GM18909 (cell line): Measurements from ENCODE around the gene ZNF385B.
"Not testable (repeated sequence)": the region's sequence is repeated elsewhere in the genome, so short reads cannot be mapped to it uniquely, and the experiment has no call there.

ENCODE experiments used
- ATAC-seq: cut with Tn5 transposase; IDR thresholded peaks from one replicate; pipeline ENCODE4 v1.9.1; 2021; ENCODE audit warnings: mild to moderate bottlenecking; ENCODE audit not compliant: unreplicated experiment, poor library complexity

Gene ZNF385B

DNA sequence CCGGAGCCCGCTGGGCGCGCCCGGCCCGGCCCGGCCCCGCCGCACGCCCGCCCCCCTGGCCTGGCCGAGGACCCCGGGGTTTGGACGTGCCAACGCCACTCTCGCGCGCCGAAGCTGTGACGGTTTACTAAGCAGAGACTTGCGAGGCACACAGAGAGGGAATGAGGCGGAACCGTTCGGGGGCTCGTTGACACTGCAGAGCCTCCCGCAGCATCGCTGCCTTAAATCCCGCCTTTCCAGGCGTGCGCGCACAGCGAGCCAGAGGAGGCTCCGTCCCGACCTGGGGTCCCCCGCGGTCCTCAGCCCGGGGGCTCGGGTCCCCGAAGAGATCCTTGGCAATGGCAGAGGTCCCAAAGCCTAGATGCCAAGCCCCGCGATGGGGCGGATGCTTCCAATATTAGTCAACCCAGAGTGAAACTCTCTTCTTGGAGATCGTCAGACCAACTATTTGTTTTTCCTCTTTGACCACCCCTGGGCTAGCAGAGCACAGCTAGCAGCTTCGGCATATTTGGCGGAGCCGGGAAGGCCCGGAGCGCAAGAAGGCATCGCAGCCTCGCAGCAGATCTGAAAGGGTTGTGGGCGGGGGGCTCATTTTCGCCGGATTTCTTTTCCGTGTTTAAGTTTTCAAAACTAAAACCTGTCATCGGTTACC lies at the start of gene ZNF385B:
Gene ZNF385B (minus strand): TSS at position 197 of the 652 bp plus-strand sequence.
- ATAC-seq, result peak; percentile 30

DNA sequence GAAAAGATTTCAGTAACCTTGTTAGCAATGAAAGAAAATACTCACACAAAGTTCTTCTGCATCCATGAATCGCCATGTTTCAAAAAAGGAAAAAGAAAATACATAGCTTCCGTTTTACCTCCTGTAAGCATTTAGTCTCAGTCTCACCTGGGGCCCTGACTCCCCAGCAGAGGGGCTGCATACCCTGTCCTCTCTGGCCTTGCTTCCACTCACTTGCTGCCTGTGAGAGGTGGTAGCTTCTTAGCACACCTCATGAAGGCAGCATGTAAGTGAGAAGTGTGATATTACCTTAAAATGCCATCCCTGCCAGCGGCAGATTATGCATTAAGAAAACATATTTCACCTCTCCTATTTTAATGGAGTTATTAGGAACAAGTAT lies 49.3 kb upstream of the ZNF385B start:
- ATAC-seq, result no peak

DNA sequence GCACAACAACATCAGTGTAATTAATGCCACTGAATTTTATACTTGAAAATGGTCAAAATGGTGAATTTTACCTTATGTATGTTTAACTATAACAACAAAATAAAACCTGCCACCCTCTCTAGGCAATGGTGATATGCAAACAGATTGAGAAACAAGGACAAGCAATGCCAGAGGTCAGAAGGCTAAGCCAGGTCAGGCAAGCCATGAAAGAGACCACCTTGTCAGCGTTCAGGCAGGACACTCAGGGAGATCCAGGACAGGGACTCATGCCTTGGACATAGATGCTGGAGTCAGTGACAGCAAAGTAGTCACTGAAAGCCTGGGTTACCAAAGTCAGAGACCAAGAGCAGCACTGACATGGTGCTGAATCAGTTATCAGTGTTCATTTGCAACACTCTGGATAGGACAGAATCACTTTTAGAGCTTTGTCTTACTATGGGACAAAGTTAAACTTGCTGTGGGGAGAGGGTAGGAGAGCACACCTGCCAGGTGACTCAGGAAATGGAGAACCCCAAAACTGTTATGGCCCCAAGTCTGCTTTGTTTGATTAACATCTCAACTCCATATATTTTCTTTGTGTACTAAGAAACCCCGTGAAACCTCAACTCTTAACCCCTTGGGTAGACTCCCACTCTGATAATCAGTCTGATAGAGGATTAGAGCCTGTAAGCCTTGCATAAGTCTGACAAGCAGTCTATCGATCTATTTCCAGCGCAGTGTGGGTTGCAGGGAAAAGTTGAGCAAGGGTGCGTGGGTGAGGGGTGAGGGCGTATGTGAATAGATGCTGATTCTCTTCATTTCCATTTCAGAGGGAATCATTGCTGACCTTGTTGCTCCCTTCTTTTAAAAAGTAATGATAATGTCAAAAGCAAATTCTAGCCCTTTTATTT lies 48.7 kb upstream of the ZNF385B start:
- no peak for ATAC-seq

DNA sequence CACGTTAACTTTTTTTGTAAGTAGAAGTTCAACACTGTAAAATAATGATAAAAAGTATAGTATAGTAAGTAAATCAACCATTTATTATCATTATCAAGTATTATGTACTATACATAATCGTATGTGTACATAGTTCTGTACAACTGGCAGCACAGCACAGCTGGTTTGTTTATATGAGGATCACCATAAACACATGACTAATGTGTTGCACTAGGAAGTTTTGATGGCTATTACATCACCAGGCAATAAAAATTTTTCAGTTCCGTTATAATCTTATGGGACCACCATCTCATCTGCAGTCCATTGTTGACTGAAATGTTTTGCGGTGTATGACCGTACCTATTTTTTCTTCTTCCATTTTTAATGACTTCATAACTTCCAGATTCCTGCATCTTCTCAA lies 39.2 kb upstream of the ZNF385B start:
- no peak for ATAC-seq

GRCh38 chr2:179899666-179900065 lies 38.3 kb upstream of the ZNF385B start:
- no peak for ATAC-seq

DNA sequence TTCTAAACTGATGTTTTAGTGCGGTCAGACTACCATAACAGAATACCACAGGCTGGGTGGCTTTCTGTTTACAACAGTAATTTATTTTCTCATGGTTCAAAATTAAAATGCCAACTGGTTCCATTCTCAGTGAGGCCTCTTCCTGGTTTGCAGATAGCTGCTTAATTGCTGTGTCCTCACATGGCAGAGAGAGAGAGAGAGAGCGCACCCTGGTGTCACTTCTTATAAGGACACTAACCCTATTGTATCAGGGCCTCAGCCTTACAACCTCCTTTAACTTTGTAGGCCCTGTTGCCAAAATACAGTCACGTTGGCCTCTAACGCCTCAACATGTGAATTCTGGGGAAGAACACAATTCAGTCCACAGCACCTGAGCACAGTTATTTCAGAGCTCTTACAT lies 37.5 kb upstream of the ZNF385B start:
- peak; percentile 85 for ATAC-seq

DNA sequence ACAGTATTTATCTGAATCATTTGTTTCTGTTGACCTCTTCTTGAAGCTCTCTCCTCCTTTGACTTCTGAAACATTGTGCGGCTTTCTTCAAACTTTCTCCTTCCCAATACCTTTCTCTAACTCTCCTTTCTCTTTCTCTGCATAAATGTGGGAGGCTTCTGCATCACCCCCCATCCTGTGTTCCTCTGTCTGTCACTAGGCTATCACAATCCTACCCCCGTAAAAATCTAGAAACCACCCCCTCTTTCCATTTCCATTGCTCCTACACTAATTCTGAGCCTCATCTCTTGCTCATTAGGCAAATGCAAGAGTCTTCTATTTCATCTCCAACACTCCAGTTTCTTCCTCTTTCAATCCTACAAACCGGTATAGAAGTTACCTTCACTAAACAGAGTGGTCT lies 32.2 kb upstream of the ZNF385B start:
- no peak for ATAC-seq

DNA sequence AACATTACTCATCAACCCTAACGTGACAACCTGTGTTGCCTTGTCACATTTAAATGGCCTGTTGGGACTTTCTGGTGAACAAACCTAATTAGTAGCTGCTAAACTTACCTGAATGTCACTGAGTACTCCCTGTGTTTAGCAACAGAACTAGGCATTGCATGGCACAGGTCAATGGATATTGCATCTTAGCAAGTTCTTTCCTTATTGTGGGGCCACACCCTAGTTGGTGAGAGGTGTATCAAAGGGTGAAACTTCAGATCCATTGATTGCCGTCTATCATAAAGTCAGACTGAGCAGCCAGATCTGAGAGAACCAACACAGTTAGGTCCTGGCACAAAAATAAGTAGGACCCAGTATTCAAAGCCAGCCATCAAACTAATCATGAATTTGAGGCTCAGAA lies 29.8 kb upstream of the ZNF385B start:
- ATAC-seq, result no peak

GRCh38 chr2:179890666-179891065 lies 29.3 kb upstream of the ZNF385B start:
- no peak for ATAC-seq

GRCh38 chr2:179888642-179889041 lies 27.2 kb upstream of the ZNF385B start:
- ATAC-seq, result not testable (repeated sequence)

DNA sequence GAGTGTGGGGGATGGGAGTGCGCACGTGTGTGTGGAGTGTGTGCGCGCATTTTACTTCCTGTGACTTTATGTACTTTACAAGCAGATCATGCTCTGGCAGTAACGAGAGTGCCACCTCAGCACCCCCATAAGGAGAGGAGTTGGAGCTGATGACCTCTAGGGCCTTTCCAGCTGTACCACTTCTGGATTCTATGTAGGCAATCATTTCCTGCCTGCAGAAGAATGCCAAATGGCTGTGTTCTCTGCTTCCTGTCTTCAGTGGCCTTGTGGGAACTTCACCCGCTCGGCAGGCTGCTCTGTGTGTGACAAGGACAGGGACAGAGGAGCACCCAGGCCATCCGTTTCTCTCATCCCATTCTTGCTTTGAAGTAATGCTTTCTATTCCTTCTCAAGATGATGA lies 22.8 kb upstream of the ZNF385B start:
- no peak for ATAC-seq

DNA sequence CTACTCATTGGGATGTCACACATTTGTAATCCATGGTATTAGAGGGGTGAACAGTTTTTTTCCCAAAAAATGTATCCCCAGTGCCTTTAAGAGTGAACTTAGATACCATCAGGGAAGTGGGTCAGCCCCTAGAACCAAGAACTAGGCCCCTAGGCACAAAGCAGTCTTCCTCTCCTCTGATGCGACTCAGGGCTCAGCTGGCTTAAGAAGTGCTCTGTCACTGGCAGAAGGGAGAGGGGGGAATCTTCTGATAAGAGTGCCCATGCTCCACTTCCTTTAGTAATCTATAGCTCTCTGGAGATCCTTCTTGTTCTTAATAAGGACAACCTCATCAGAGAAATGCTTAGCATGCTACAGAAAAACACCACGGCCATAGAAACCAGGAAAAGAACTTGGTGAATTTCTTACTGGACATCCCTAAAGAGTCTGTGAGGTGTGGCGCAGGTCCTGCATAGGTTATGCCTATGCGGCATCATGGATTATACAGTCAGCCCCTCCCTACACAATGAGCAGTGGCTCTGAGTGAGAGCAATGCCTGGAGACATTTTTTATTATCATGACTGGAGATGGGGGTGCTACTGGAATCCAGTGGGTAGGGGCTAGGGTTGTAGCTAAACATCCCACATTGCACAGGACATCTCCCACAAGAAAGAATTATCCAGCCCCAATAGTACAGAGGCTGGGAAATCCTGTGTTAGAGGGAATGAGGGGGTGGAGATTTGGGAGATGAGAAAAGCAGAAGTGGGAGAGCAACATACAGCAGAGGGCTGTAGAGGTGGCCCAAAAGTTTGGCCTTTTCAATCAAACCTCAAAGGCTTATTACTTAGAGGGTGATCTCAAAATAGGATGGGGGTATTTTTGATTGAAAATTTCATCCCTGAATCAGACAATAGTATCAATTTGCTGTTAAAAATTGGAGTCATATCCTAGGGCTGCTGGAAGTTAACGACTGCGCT lies 21.7 kb upstream of the ZNF385B start:
- no peak for ATAC-seq

GRCh38 chr2:179877601-179878364 lies 16.4 kb upstream of the ZNF385B start:
- ATAC-seq, result no peak

DNA sequence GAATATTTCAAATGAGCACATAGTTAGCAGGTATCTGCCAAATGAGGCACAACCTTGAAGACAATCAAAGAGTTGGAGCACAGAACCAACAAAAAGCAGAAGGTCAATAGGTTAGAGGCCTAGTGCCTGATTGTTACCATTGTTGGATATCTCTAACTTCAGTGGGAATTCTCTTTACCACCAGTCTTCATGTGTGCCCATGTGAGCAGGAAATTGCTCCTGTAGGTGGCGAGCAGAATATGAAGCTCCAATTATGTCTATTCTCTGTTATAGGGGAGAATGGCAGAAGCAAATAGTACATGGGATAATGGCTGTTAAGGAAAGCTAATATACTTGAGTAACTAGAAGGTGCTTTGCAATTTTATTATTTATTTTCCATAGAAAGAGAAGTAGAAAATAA lies 14.9 kb upstream of the ZNF385B start:
- no peak for ATAC-seq

DNA sequence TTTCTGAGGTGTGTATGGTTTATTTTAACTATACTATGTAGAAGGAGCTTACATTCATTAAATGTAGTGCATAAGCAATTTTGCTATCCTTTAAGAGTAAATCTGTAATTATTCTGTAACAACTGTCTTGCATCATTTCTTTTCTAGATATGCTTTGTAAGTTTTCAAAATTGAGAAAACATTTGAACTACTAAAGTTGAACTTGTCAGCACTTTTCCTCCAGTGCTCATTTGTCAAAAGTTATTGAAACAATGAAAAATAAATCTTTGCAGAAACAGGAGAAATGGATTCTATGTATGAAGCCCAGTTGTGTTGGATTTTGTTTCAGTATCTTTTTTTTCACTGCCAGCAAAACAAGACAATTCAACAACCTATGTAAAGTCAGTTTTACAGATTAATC lies 14.5 kb upstream of the ZNF385B start:
- ATAC-seq, result no peak

DNA sequence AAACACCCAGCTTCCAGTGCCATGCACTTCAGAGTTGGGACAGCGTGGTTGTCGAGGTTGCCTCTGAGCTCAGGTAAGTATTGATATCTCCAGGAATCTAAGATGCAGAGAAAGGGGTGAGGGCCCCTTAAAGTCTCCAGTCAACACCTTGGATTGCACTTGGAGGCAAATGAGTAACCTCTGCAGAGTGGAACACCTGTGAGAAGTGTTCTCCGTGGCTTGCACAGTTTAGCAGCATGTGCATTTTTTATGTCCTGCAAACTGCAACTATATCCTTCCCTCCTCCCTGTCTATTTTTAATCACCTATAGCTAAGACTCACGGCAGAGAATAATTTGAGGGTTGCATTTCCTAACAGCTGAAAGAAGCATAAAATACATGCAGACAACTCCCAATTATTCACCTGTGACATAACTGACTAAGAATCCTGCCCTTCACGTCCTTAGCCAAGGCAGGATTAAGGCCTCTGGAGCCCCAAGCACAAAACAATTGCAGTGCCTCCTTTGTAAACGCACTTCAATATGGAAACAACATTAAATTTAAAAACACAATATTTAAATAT lies 1.6 kb upstream of the ZNF385B start:
- ATAC-seq, result no peak

DNA sequence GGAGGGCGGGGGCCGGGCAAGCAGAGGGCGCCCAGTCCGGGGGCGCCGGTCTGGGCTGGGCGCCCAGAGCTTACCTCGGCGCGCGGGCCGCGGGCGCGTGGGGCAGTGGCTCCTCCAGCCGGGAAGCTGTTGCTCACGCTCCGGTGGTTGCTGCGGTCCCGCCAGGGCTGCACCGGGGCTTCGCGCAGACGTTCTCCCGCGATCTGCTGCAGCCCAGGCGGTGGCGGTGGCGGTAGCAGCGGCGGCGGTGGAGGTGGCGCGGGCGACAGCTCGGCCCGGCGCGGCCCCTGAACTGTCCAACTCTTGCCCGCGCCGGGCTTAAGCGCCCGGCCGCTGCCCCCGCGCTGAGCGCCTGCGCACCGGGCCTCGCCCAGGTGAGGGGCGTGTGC lies 391 bp downstream of the ZNF385B start:
- peak; percentile 62 for ATAC-seq

DNA sequence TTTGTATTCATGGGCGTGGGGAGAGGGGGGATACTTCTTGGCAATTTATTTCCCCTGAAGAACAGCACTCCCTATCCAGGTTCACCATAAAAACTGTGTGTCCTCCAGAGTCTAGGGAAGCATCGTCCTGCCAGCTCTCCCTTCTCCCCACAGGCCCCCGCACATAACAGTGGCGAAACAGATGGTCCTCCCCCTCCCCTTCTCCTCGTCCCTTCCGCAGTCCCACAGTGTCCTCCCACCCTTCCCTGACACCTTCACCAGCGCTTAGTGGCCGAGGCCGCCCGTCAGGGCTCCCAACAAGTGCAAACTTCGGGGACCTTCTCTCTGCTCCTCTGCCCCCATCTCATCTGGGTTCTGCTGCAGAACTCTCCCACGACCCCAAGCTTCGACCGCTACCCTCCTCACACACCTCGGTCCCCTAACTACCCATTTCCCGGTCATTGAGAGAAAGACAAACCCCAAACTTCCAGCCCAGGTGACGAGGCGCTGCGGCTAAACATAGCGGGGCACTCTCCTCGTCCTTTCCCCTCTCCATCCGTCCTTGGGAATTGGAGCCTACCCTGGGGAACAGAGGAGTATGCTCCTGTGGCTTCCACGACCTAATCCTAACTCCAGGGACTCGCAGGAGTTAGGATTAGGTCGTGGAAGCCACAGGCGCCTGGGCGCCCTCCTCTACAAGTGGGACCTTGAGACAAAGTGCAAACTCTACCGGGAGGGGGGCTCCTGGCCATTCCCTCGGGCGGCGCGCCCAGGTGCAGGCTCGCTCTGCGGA lies 971 bp downstream of the ZNF385B start:
- ATAC-seq, result no peak

GRCh38 chr2:179859523-179859922 lies 1.9 kb downstream of the ZNF385B start:
- ATAC-seq, result no peak
